HepG2 (cell line): Measurements from ENCODE around the gene C19orf73. TPM values are rescaled to one million over a fixed set of nuclear protein-coding genes. Genes with fewer than 3 reads are reported as not detected.

Experiments
- ATM ChIP-seq: fragments of 450-650 bp; IDR thresholded peaks from 2 replicates; pipeline ENCODE4 v1.7.1; 2017; ENCODE audit warnings: mild to moderate bottlenecking, borderline replicate concordance
- E2F2 ChIP-seq: sonication (generic); formaldehyde crosslinking; IDR thresholded peaks from 2 replicates; pipeline ENCODE4 v1.4.0; 2020; ENCODE audit warnings: missing genetic modification reagents, borderline replicate concordance
- FOXO4 ChIP-seq: sonication (generic); formaldehyde crosslinking; conservative IDR thresholded peaks from 2 replicates; pipeline ENCODE4 v1.8.1; 2023; ENCODE audit warnings: missing genetic modification reagents
- HNF4G ChIP-seq, 2 experiments: sonication (generic) in 1 of 2; formaldehyde crosslinking in 1 of 2; IDR thresholded peaks; 2 replicates each; pipeline versions ENCODE4 v1.4.0 to v1.6.1; 2011 to 2020; ENCODE audit warnings: borderline replicate concordance in 2 of 2, low read depth in 2 of 2, mild to moderate bottlenecking in 2 of 2, low read length in 1 of 2, missing genetic modification reagents in 1 of 2, moderate library complexity in 1 of 2
- PHF8 ChIP-seq: sonication (generic); formaldehyde crosslinking; IDR thresholded peaks from 2 replicates; pipeline ENCODE4 v1.5.0; 2020; ENCODE audit warnings: missing genetic modification reagents
- ZBTB20 ChIP-seq: sonication (generic); formaldehyde crosslinking; IDR thresholded peaks from 2 replicates; pipeline ENCODE4 v1.8.1; 2023; ENCODE audit warnings: missing genetic modification reagents, low read depth, mild to moderate bottlenecking, borderline replicate concordance
- ZNF580 ChIP-seq: IDR thresholded peaks from 2 replicates; pipeline ENCODE4 v1.6.1; 2016; ENCODE audit warnings: low read depth, borderline replicate concordance
- ZNF773 ChIP-seq: sonication (generic); formaldehyde crosslinking; IDR thresholded peaks from 2 replicates; pipeline ENCODE4 v1.4.0; 2020; ENCODE audit warnings: missing genetic modification reagents, borderline replicate concordance
- ZNF790 ChIP-seq: sonication (generic); formaldehyde crosslinking; IDR thresholded peaks from 2 replicates; pipeline ENCODE4 v1.8.0; 2022; ENCODE audit warnings: missing genetic modification reagents, mild to moderate bottlenecking, borderline replicate concordance
- polyA plus RNA-seq, 8 experiments: library from polyadenylated mRNA; depleted of rRNA in 3 of 8; stranded (reverse) in 7 of 8; unstranded in 1 of 8; fragments of >200 nt; fragmentation: Illumina TruSeq in 4 of 8; extraction: Trizol in 4 of 8; gene quantifications; 2 replicates each; pipeline versions ENCODE4 v1.2.1 to v1.2.3, GENCODE V29; 2011 to 2016; ENCODE audit warnings: low read depth in 4 of 8, missing spikeins in 1 of 8, mixed read lengths in 1 of 8; ENCODE audit not compliant: insufficient read depth in 1 of 8
- total RNA-seq, 5 experiments: library from RNA; depleted of rRNA; stranded (reverse); fragments of >200 nt; fragmentation: Illumina TruSeq; extraction: Trizol; gene quantifications; 2 replicates each; pipeline ENCODE4 v1.2.3, GENCODE V29; 2016; ENCODE audit warnings: low read depth in 1 of 5
- TF ChIP-seq, protein P1 (sequence below): IDR thresholded peaks from 2 replicates; pipeline ENCODE4 v1.6.1; 2018; ENCODE audit warnings: missing genetic modification reagents, mild to moderate bottlenecking, missing compliant biosample characterization
- TF ChIP-seq, protein P2 (sequence below): sonication (generic); formaldehyde crosslinking; IDR thresholded peaks from 2 replicates; pipeline ENCODE4 v1.8.1; 2023; ENCODE audit warnings: mild to moderate bottlenecking, moderate library complexity, missing genetic modification reagents
- TF ChIP-seq, protein P3 (sequence below): sonication (generic); formaldehyde crosslinking; conservative IDR thresholded peaks from 2 replicates; pipeline ENCODE4 v1.8.0; 2022; ENCODE audit warnings: mild to moderate bottlenecking, moderate library complexity, missing genetic modification reagents
- TF ChIP-seq, protein P4 (sequence below): sonication (generic); formaldehyde crosslinking; IDR thresholded peaks from 2 replicates; pipeline ENCODE4 v1.8.0; 2022; ENCODE audit warnings: missing genetic modification reagents, low read depth, mild to moderate bottlenecking, borderline replicate concordance
- TF ChIP-seq, protein P5 (sequence below): sonication (generic); formaldehyde crosslinking; IDR thresholded peaks from 2 replicates; pipeline ENCODE4 v1.4.0; 2020; ENCODE audit warnings: low read depth, missing genetic modification reagents

Gene C19orf73
- total and polyA plus RNA-seq, 2 of the 13 experiments (the other 11 are each of a cell fraction or from before 2014, with no cell fraction given): 1.4 to 1.5 TPM

DNA sequence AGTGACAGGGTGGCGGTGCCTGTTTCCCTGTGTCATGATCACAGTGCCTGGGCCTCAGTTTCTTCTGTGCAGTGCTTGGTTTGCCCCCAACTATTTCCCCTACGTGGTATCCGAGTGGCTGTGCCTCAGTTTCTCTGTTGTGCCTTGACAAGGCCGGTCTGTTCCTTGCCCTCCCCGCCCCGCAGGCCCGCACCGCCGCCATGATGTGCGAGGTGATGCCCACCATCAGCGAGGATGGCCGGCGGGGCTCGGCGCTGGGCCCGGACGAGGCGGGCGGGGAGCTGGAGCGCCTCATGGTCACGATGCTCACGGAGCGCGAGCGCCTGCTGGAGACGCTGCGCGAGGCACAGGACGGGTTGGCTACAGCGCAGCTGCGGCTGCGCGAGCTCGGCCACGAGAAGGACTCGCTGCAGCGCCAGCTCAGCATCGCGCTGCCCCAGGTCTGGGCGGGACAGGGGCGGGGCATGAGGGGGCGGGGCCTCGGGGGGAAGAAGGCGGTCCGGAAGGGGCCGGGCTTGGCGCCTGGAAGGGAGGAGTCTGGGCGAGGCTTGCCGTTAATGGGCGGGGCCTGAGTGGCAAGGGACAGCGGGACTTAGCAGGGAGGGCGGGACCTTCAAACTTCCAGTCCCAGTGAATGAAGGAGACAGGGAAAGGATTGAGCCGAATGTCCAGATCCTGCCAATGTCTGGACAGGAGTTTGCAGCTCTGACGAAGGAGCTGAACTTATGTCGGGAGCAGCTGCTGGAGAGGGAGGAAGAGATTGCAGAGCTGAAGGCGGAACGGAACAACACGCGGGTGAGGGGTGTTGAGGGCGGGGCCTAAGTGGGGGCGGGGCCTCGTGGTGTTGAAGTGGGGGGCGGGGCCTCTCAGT lies 9.0 kb upstream of the C19orf73 start (continued):
- TF ChIP-seq PHF8 (CRISPR knock-in tag) (peak; percentile 72), HNF4G (IDR thresholded peaks at IDR 0.05; ENCODE audit: borderline replicate concordance, low read depth, low read length) (no peak), HNF4G (CRISPR knock-in tag; IDR thresholded peaks at IDR 0.05; ENCODE audit: borderline replicate concordance, low read depth) (peak; percentile 59; the same call in 1 of the 2 replicates), ATM (no peak), E2F2 (peak; percentile 82; the same call in 1 of the 2 replicates), ZNF790 (CRISPR knock-in tag) (peak; percentile 98), ZBTB20 (CRISPR knock-in tag) (peak; percentile 82; the same call in 1 of the 2 replicates), FOXO4 (CRISPR knock-in tag) (peak; percentile 99), ZNF580 (peak; percentile 100), ZNF773 (peak; percentile 99)
- TF ChIP-seq, protein P1, sequence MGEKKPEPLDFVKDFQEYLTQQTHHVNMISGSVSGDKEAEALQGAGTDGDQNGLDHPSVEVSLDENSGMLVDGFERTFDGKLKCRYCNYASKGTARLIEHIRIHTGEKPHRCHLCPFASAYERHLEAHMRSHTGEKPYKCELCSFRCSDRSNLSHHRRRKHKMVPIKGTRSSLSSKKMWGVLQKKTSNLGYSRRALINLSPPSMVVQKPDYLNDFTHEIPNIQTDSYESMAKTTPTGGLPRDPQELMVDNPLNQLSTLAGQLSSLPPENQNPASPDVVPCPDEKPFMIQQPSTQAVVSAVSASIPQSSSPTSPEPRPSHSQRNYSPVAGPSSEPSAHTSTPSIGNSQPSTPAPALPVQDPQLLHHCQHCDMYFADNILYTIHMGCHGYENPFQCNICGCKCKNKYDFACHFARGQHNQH (CRISPR knock-in tag): peak; percentile 94
- TF ChIP-seq, protein P2, sequence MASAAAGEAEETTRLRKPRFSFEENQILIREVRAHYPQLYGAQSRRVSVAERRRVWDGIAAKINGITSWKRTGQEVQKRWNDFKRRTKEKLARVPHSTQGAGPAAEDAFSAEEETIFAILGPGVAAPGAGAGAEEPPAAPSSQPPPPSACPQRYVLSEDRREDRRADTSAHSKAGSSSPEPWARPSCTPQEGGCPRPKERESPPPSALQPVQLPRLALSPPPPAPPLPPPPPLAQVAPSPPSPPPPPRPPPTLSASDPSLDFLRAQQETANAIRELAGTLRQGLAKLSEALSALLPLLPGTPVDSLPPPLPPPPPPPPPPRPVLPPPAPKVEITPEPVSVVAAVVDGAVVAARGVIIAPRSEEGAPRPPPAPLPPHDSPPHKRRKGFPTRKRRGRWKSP (CRISPR knock-in tag): peak; percentile 93
- TF ChIP-seq, protein P3, sequence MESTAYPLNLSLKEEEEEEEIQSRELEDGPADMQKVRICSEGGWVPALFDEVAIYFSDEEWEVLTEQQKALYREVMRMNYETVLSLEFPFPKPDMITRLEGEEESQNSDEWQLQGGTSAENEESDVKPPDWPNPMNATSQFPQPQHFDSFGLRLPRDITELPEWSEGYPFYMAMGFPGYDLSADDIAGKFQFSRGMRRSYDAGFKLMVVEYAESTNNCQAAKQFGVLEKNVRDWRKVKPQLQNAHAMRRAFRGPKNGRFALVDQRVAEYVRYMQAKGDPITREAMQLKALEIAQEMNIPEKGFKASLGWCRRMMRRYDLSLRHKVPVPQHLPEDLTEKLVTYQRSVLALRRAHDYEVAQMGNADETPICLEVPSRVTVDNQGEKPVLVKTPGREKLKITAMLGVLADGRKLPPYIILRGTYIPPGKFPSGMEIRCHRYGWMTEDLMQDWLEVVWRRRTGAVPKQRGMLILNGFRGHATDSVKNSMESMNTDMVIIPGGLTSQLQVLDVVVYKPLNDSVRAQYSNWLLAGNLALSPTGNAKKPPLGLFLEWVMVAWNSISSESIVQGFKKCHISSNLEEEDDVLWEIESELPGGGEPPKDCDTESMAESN (CRISPR knock-in tag): peak; percentile 99
- TF ChIP-seq, protein P4, sequence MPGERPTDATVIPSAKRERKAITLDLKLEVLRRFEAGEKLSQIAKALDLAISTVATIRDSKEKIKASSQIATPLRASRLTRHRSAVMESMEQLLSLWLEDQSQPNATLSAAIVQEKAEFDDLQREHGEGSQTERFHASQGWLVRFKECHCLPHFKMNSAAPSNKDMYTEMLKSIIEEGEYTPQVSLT (CRISPR knock-in tag): peak; percentile 92; the same call in 1 of the 2 replicates
- TF ChIP-seq, protein P5, sequence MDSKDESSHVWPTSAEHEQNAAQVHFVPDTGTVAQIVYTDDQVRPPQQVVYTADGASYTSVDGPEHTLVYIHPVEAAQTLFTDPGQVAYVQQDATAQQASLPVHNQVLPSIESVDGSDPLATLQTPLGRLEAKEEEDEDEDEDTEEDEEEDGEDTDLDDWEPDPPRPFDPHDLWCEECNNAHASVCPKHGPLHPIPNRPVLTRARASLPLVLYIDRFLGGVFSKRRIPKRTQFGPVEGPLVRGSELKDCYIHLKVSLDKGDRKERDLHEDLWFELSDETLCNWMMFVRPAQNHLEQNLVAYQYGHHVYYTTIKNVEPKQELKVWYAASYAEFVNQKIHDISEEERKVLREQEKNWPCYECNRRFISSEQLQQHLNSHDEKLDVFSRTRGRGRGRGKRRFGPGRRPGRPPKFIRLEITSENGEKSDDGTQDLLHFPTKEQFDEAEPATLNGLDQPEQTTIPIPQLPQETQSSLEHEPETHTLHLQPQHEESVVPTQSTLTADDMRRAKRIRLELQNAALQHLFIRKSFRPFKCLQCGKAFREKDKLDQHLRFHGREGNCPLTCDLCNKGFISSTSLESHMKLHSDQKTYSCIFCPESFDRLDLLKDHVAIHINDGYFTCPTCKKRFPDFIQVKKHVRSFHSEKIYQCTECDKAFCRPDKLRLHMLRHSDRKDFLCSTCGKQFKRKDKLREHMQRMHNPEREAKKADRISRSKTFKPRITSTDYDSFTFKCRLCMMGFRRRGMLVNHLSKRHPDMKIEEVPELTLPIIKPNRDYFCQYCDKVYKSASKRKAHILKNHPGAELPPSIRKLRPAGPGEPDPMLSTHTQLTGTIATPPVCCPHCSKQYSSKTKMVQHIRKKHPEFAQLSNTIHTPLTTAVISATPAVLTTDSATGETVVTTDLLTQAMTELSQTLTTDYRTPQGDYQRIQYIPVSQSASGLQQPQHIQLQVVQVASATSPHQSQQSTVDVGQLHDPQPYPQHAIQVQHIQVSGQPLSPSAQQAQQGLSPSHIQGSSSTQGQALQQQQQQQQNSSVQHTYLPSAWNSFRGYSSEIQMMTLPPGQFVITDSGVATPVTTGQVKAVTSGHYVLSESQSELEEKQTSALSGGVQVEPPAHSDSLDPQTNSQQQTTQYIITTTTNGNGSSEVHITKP (CRISPR knock-in tag): peak; percentile 65; the same call in 1 of the 2 replicates
